ENCODE data around the gene MICU1. TPM values are rescaled to one million over a fixed set of nuclear protein-coding genes. Genes with fewer than 3 reads are reported as not detected.
"Not testable (repeated sequence)": the region's sequence is repeated elsewhere in the genome, so short reads cannot be mapped to it uniquely, and the experiment has no call there.

MICU1 gene
- total RNA-seq, 1 donor from 2014 or later: 28.7 TPM

GRCh38 chr10:72388062-72388461, 237.8 kb downstream of the MICU1 start:
- Histone ChIP-seq H3K4me3 (ENCODE audit: insufficient read depth, low read depth, low read length) (no peak overlapping the region), H3K36me3 (ENCODE audit: insufficient read depth, low read length) (no peaks in the 10 kb centered on the region), H2AFZ (ENCODE audit: low read depth, low read length) (no peak overlapping the region), H3K79me2 (ENCODE audit: insufficient read depth, low read length) (no peaks in the 10 kb centered on the region), H3K27me3 (ENCODE audit: insufficient read depth, low read length) (no peaks in the 10 kb centered on the region), H3K27ac (ENCODE audit: low read depth, low read length) (no peak overlapping the region), H3K9ac (ENCODE audit: low read length) (no peak overlapping the region), H3K4me1 (ENCODE audit: insufficient read depth, low read length) (no peaks in the 10 kb centered on the region), H3K4me2 (ENCODE audit: low read length) (no peak overlapping the region), H3K9me3 (ENCODE audit: insufficient read depth, low read depth, low read length) (no peaks in the 10 kb centered on the region), H4K20me1 (ENCODE audit: insufficient read depth, low read length) (no peaks in the 10 kb centered on the region)
- FAIRE-seq (no peak), DNase-seq (ENCODE audit: low read depth) (no peak)
- Mint-ChIP-seq H3K27me3 (ENCODE audit: low read depth, unreplicated experiment) (no peaks in the 10 kb centered on the region), H3K4me3 (ENCODE audit: unreplicated experiment) (no peak overlapping the region), H3K36me3 (ENCODE audit: low read depth, unreplicated experiment) (peaks cover 4% of the 10 kb centered on the region), H3K4me1 (ENCODE audit: low read depth, unreplicated experiment) (peaks cover 3% of the 10 kb centered on the region), H3K9me3 (ENCODE audit: unreplicated experiment) (peaks cover 2% of the 10 kb centered on the region), H3K27ac (ENCODE audit: unreplicated experiment) (no peak overlapping the region)
- no peak for TF ChIP-seq CTCF (IDR thresholded peaks at IDR 0.05; ENCODE audit: insufficient read depth, low read depth, low read length)
- TF ChIP-seq EZH2 (IDR thresholded peaks at IDR 0.05; ENCODE audit: insufficient read depth, low read length): no peak

- Mint-ChIP-seq H3K36me3 (ENCODE audit: low read depth, unreplicated experiment) (no peaks in the 10 kb centered on the region), H3K27ac (ENCODE audit: unreplicated experiment) (no peak overlapping the region), H3K4me1 (ENCODE audit: low read depth, unreplicated experiment) (peaks cover 3% of the 10 kb centered on the region), H3K4me3 (ENCODE audit: unreplicated experiment) (no peak overlapping the region), H3K9me3 (ENCODE audit: unreplicated experiment) (no peaks in the 10 kb centered on the region), H3K27me3 (ENCODE audit: low read depth, unreplicated experiment) (no peaks in the 10 kb centered on the region)
- Histone ChIP-seq H4K20me1 (ENCODE audit: insufficient read depth, low read length) (no peaks in the 10 kb centered on the region), H3K27ac (ENCODE audit: low read depth, low read length) (no peak overlapping the region), H3K4me2 (ENCODE audit: low read length) (no peak overlapping the region), H3K27me3 (ENCODE audit: insufficient read depth, low read length) (no peaks in the 10 kb centered on the region), H3K9ac (ENCODE audit: low read length) (no peak overlapping the region), H3K4me1 (ENCODE audit: insufficient read depth, low read length) (no peaks in the 10 kb centered on the region), H3K79me2 (ENCODE audit: insufficient read depth, low read length) (no peaks in the 10 kb centered on the region), H2AFZ (ENCODE audit: low read depth, low read length) (no peak overlapping the region), H3K9me3 (ENCODE audit: insufficient read depth, low read depth, low read length) (no peaks in the 10 kb centered on the region), H3K36me3 (ENCODE audit: insufficient read depth, low read length) (no peaks in the 10 kb centered on the region), H3K4me3 (ENCODE audit: insufficient read depth, low read depth, low read length) (no peak overlapping the region)
- no peak for DNase-seq (ENCODE audit: low read depth)
- FAIRE-seq: peak; percentile 26
- TF ChIP-seq CTCF (IDR thresholded peaks at IDR 0.05; ENCODE audit: insufficient read depth, low read depth, low read length): no peak
- no peak for TF ChIP-seq EZH2 (IDR thresholded peaks at IDR 0.05; ENCODE audit: insufficient read depth, low read length)
These were observed 238.8 kb downstream of the MICU1 start for GRCh38 chr10:72386916-72387586.

DNA sequence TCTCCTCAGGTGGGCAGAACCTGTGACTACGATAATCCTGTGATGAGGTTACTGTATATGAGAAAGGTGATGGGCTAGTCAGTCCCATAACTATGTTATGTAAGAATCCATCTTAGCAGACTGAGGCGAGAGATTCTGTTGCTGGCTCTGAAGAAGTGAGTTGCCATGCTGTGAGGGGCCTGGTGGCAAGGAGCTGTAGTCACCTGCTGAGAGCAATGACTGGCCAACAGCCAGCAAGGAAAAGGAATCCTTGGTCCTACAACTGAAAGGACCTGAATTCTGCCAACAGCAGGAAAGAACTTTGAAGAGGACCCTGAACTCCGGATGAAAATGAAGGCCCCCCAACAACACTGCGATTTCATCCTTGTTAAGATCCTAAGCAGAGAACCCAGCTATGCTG, 240.2 kb downstream of the MICU1 start:
- Mint-ChIP-seq H3K27me3 (ENCODE audit: low read depth, unreplicated experiment) (no peaks in the 10 kb centered on the region), H3K27ac (ENCODE audit: unreplicated experiment) (no peak overlapping the region)

DNA sequence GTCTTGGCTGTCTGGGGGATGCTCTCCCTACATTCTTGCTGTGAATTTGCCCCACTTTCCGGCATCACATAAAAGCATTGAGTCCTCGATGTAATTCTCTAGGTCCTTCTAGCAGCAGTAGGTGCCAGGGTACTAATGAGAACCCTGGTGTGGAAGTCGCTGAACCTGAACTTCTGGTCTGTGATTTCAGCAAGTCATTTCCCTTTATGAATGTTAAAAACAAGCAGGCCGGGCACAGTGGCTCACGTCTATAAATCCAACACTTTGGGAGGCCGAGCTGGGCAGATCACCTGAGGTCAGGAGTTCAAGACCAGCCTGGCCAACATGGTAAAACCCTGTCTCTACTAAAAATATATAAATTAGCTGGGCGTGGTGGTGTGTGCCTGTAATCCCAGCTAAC, 240.9 kb downstream of the MICU1 start:
- DNase-seq (ENCODE audit: low read depth); H3K4me2 ChIP-seq (ENCODE audit: low read length); H3K9me3 ChIP-seq (ENCODE audit: insufficient read depth, low read depth, low read length); H4K20me1 ChIP-seq (ENCODE audit: insufficient read depth, low read length); H3K27me3 Mint-ChIP-seq (ENCODE audit: low read depth, unreplicated experiment); H2AFZ ChIP-seq (ENCODE audit: low read depth, low read length); H3K36me3 ChIP-seq (ENCODE audit: insufficient read depth, low read length); H3K9ac ChIP-seq (ENCODE audit: low read length); H3K4me1 Mint-ChIP-seq (ENCODE audit: low read depth, unreplicated experiment); H3K27me3 ChIP-seq (ENCODE audit: insufficient read depth, low read length); H3K9me3 Mint-ChIP-seq (ENCODE audit: unreplicated experiment); H3K4me3 ChIP-seq (ENCODE audit: insufficient read depth, low read depth, low read length); H3K4me1 ChIP-seq (ENCODE audit: insufficient read depth, low read length); H3K4me3 Mint-ChIP-seq (ENCODE audit: unreplicated experiment); H3K27ac Mint-ChIP-seq (ENCODE audit: unreplicated experiment); H3K79me2 ChIP-seq (ENCODE audit: insufficient read depth, low read length); H3K27ac ChIP-seq (ENCODE audit: low read depth, low read length); FAIRE-seq; H3K36me3 Mint-ChIP-seq (ENCODE audit: low read depth, unreplicated experiment): not testable (repeated sequence)

More for the DNA sequence above, 240.2 kb downstream of the MICU1 start:
- Histone ChIP-seq H4K20me1 (ENCODE audit: insufficient read depth, low read length) (no peaks in the 10 kb centered on the region), H3K9ac (ENCODE audit: low read length) (no peak overlapping the region), H3K27ac (ENCODE audit: low read depth, low read length) (no peak overlapping the region), H3K27me3 (ENCODE audit: insufficient read depth, low read length) (no peaks in the 10 kb centered on the region), H3K9me3 (ENCODE audit: insufficient read depth, low read depth, low read length) (no peaks in the 10 kb centered on the region), H3K79me2 (ENCODE audit: insufficient read depth, low read length) (no peaks in the 10 kb centered on the region), H3K4me1 (ENCODE audit: insufficient read depth, low read length) (no peaks in the 10 kb centered on the region), H3K4me3 (ENCODE audit: insufficient read depth, low read depth, low read length) (no peak overlapping the region), H2AFZ (ENCODE audit: low read depth, low read length) (no peak overlapping the region), H3K36me3 (ENCODE audit: insufficient read depth, low read length) (no peaks in the 10 kb centered on the region), H3K4me2 (ENCODE audit: low read length) (no peak overlapping the region)
- TF ChIP-seq CTCF (IDR thresholded peaks at IDR 0.05; ENCODE audit: insufficient read depth, low read depth, low read length): no peak
- no peaks in the 10 kb centered on the region for H3K9me3 Mint-ChIP-seq (ENCODE audit: unreplicated experiment)
- no peaks in the 10 kb centered on the region for H3K36me3 Mint-ChIP-seq (ENCODE audit: low read depth, unreplicated experiment)
- H3K4me1 Mint-ChIP-seq (ENCODE audit: low read depth, unreplicated experiment): peaks cover 3% of the 10 kb centered on the region
- no peak overlapping the region for H3K4me3 Mint-ChIP-seq (ENCODE audit: unreplicated experiment)
- no peak for DNase-seq (ENCODE audit: low read depth)
- FAIRE-seq: no peak

Measured in astrocyte (in vitro differentiated cells and primary cell).